Thymus (tissue), 11 donors: ENCODE data around the gene SLX4IP. TPM values are rescaled to one million over a fixed set of nuclear protein-coding genes. Genes with fewer than 3 reads are reported as not detected.

Source experiments
- DNase-seq, 9 donors: peaks; one replicate each; pipeline ENCODE4 v3.0.0-alpha.2; 2013; ENCODE audit warnings: low spot score in 9 of 9, low read depth in 6 of 9, missing footprints in 1 of 9
- H3K27ac ChIP-seq, 2 donors: one replicate each; pipeline ENCODE4 v1.5.1; 2013; ENCODE audit warnings: control low read depth in 1 of 2, low read depth in 1 of 2, low read length in 1 of 2, mild to moderate bottlenecking in 1 of 2, moderate library complexity in 1 of 2
- H3K27me3 ChIP-seq, 2 donors: one replicate each; pipeline ENCODE4 v1.5.1; 2013; ENCODE audit warnings: low read length in 1 of 2; ENCODE audit not compliant: control insufficient read depth in 2 of 2, insufficient read depth in 1 of 2
- H3K36me3 ChIP-seq, 2 donors: one replicate each; pipeline ENCODE4 v1.5.1; 2013; ENCODE audit warnings: low read length in 1 of 2, mild to moderate bottlenecking in 1 of 2, moderate library complexity in 1 of 2; ENCODE audit not compliant: control insufficient read depth in 2 of 2, insufficient read depth in 2 of 2
- H3K4me1 ChIP-seq, 2 donors: one replicate each; pipeline ENCODE4 v1.5.1; 2013; ENCODE audit warnings: low read length in 2 of 2; ENCODE audit not compliant: control insufficient read depth in 2 of 2, insufficient read depth in 2 of 2
- H3K4me3 ChIP-seq, 2 donors: one replicate each; pipeline ENCODE4 v1.5.1; 2013; ENCODE audit warnings: low read length in 2 of 2, control low read depth in 1 of 2, mild to moderate bottlenecking in 1 of 2
- H3K9me3 ChIP-seq, 2 donors: one replicate each; pipeline ENCODE4 v1.5.1; 2013; ENCODE audit warnings: low read length in 1 of 2, mild to moderate bottlenecking in 1 of 2; ENCODE audit not compliant: control insufficient read depth in 2 of 2, insufficient read depth in 1 of 2
- WGBS: extraction: QIAGEN DNeasy Blood & Tissue Kit; methylation state at CpG from one replicate; pipeline ENCODE4 v1.1.7; 2013; 5-methylcytosine and 5-hydroxymethylcytosine counted together
- polyA plus RNA-seq: library from polyadenylated mRNA; stranded (reverse); fragments of 200-250 nt; gene quantifications from one replicate; pipeline ENCODE4 v1.2.3, GENCODE V29; 2013
- total RNA-seq: library from RNA; stranded (reverse); fragments of 120-200 nt; gene quantifications from one replicate; pipeline ENCODE4 v1.2.4, GENCODE V29; 2013
- donor health status: healthy.

SLX4IP gene
- total and polyA plus RNA-seq, 2 donors, result 5.1 to 7.4 TPM

DNA sequence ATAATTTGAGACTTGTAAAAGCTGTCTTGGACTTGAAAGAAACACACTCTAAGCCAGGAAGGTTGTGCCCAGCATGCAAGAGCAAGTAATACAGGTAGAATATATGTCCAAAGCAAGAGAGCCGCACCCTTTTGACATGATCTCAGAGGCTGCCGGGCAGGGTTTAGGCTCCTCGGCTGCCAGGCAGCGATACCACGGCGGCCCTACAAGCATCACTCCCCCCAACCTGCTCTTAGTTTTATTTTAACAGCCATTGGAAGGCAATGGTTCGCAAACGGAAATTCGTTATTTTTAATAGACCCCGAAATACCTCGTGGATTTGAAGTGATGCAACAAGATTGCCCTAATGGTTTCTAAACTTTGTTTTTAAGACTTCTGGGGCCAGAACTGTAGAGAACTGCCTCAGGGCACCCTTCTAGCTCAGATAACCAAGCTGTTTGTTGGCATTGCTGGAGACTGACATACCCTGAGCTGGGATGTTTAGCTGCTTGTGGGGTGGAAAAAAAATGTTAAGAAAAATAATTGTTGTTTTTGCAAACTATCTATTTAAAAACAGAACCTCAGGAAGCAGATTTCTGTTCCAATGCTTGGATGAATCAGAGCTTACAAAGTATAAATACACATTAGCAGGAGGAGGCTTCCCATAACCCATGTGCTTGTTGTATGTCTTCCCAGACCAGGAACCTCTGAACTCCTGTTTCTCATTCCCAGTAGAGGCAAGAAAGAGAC lies 199.7 kb downstream of the SLX4IP start:
- 97% methylated on average over 11 of the region's 11 CpGs for WGBS
- Histone ChIP-seq H3K4me3 (no peak overlapping the region), H3K27me3 (no peaks in the 10 kb centered on the region), H3K36me3 (no peaks in the 10 kb centered on the region), H3K9me3 (no peaks in the 10 kb centered on the region), H3K4me1 (peaks cover 0 to 20% of the 10 kb centered on the region in 2 donors), H3K27ac (no peak overlapping the region)
- no peak for DNase-seq

DNA sequence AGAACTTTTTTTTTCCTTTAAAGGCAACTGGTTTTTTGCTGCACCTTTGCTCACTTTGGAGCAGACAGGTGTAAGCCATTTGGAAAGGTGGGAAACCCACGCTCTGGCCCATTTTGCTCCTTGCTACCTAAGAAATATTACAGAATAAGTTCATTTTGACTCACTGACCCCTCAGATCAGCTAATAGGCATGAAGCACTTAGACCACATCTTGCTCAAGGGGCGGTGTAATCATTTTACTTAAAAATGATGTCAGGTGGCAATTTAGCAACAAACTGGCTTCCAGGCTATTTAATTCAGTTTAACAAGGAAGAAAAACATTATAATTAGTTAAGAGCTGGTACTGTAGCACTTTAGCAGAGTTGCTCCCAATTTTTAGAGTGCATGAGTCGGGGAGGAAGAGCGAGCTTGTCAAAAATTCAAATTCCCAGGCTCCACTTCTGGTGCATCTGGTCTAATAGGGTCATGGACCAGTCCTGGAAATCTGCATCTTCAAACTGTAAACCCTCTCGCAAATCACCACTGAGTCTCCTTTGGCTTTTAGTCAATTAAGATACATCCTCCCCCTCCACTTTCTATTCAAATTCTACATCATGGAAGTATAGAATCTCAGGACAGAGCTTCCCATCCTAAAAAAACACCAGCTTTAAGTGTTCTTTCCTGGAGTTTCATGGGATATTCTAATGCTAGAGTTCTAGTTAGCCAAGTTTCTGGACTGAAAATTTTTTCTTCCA lies 200.5 kb downstream of the SLX4IP start:
- no peak overlapping the region for H3K4me3 ChIP-seq
- no peak overlapping the region for H3K27ac ChIP-seq
- no peaks in the 10 kb centered on the region for H3K36me3 ChIP-seq
- no peak for DNase-seq
- 89% methylated on average over 5 of the region's 5 CpGs for WGBS
- no peaks in the 10 kb centered on the region for H3K9me3 ChIP-seq
- H3K27me3 ChIP-seq, result no peaks in the 10 kb centered on the region
- H3K4me1 ChIP-seq, result peaks cover 0 to 20% of the 10 kb centered on the region in 2 donors

GRCh38 chr20:10636326-10636818 lies 201.3 kb downstream of the SLX4IP start:
- 89% methylated on average over 5 of the region's 5 CpGs for WGBS
- H3K4me1 ChIP-seq, result peaks cover 0 to 20% of the 10 kb centered on the region in 2 donors
- DNase-seq, result no peak

GRCh38 chr20:10637031-10637559 lies 202.0 kb downstream of the SLX4IP start:
- Histone ChIP-seq H3K4me3 (no peak overlapping the region), H3K27me3 (no peaks in the 10 kb centered on the region), H3K9me3 (no peaks in the 10 kb centered on the region), H3K4me1 (peaks cover 0 to 20% of the 10 kb centered on the region in 2 donors), H3K27ac (no peak overlapping the region), H3K36me3 (no peaks in the 10 kb centered on the region)
- 84% methylated on average over 10 of the region's 10 CpGs for WGBS
- DNase-seq, result no peak

More at GRCh38 chr20:10636326-10636818, 201.3 kb downstream of the SLX4IP start:
- peak overlapping the region in 1 of 2 donors; percentile 11 for H3K27ac ChIP-seq
- no peaks in the 10 kb centered on the region for H3K27me3 ChIP-seq
- H3K36me3 ChIP-seq, result no peaks in the 10 kb centered on the region
- no peaks in the 10 kb centered on the region for H3K9me3 ChIP-seq
- H3K4me3 ChIP-seq, result no peak overlapping the region

DNA sequence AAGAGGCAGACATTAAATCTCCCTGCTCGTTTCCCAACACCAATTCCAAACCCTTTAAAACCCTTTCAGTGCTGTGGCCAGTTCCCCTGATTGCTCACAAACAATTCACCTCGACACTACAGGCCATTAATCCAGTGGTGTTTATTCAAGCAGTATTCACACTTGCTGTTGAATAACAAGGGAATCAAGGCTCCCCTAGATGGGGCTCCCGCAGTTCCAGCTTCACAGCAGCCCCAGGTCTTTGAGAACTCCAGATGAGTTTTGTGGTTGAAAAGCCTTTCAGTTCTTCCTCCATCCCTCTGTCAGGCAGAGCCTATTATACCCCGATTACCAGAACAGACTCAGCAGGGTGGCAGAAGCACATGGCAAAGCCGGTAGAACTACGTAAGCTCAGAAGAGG lies 202.5 kb downstream of the SLX4IP start:
- no peaks in the 10 kb centered on the region for H3K27me3 ChIP-seq
- no peaks in the 10 kb centered on the region for H3K36me3 ChIP-seq
- no peaks in the 10 kb centered on the region for H3K9me3 ChIP-seq
- no peak for DNase-seq
- 95% methylated on average over 6 of the region's 6 CpGs for WGBS
- no peak overlapping the region for H3K4me3 ChIP-seq
- H3K4me1 ChIP-seq, result peaks cover 0 to 19% of the 10 kb centered on the region in 2 donors
- no peak overlapping the region for H3K27ac ChIP-seq

GRCh38 chr20:10639077-10639736 lies 204.1 kb downstream of the SLX4IP start:
- Histone ChIP-seq H3K27ac (no peak overlapping the region), H3K4me1 (peaks cover 0 to 9% of the 10 kb centered on the region in 2 donors), H3K36me3 (peaks cover 0 to 3% of the 10 kb centered on the region in 2 donors), H3K9me3 (no peaks in the 10 kb centered on the region), H3K4me3 (no peak overlapping the region), H3K27me3 (no peaks in the 10 kb centered on the region)
- 98% methylated on average over 23 of the region's 23 CpGs for WGBS
- DNase-seq, result no peak

DNA sequence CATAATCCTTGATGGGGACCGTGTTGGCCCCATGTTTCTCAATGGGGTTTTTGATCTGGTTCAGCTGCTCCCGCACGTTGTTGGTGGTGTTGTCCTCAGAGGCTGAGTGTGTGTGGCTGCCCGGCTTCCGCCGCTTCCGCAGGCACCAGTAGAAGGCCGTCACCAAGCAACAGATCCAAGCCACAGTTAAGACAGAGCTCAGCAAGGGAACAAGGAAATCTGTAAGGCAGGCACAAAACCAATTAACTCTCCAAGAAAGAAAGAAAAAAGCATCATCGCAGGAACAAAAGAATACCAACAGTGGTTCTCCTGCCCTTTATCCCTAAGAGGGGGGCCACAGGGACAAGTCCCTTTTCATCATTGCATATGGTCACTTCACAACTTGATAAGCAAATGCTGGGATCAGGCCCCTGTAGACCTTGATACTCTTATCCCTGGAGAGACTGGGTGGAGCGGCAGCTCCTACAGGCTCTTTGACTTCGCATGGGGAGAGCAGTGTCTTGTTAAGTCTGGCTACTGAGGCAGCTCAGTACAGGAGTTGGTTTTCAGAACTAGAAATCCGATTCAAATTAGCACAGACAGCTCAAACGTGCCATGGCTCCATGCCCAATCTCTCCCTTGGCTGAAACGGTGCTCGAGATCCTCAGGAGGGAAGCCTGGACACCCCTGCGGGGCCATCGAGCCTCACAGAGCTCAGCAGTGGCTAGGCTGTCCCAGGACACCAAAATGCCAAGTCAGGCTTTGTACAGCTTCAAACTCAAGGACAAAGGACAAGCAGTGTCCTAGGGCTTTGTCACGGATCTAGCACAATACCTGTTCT lies 204.8 kb downstream of the SLX4IP start:
- H3K4me1 ChIP-seq, result peaks cover 0 to 14% of the 10 kb centered on the region in 2 donors
- no peak overlapping the region for H3K4me3 ChIP-seq
- peaks cover 0 to 3% of the 10 kb centered on the region in 2 donors for H3K36me3 ChIP-seq
- peaks cover 0 to 2% of the 10 kb centered on the region in 2 donors for H3K9me3 ChIP-seq
- H3K27ac ChIP-seq, result no peak overlapping the region
- H3K27me3 ChIP-seq, result no peaks in the 10 kb centered on the region
- DNase-seq, result no peak
- 95% methylated on average over 18 of the region's 18 CpGs for WGBS

DNA sequence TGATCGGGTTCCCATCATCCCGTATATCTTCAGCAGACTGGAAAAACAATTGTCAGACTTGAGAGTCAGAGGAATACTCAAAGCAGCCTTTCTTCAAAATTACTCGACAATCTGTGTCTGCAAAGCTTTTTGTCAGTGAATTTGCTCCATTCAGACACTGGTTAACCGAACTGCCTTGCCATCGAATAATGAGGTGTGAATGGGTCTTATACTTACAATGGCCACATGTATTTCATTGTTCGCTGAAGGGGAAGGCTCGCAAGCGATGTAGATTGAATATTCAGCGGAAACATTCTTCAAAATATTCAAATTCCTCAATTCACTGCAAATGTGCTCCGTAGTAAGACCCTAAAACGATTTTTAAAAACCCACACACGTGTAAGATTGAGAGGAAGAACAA lies 205.8 kb downstream of the SLX4IP start:
- H3K9me3 ChIP-seq, result peaks cover 0 to 3% of the 10 kb centered on the region in 2 donors
- peaks cover 0 to 3% of the 10 kb centered on the region in 2 donors for H3K36me3 ChIP-seq
- H3K4me1 ChIP-seq, result peaks cover 0 to 14% of the 10 kb centered on the region in 2 donors
- DNase-seq, result no peak
- no peak overlapping the region for H3K4me3 ChIP-seq
- no peak overlapping the region for H3K27ac ChIP-seq
- WGBS, result 97% methylated on average over 12 of the region's 12 CpGs
- no peaks in the 10 kb centered on the region for H3K27me3 ChIP-seq
